Measurements from ENCODE around the gene SHB.

The SHB gene

DNA sequence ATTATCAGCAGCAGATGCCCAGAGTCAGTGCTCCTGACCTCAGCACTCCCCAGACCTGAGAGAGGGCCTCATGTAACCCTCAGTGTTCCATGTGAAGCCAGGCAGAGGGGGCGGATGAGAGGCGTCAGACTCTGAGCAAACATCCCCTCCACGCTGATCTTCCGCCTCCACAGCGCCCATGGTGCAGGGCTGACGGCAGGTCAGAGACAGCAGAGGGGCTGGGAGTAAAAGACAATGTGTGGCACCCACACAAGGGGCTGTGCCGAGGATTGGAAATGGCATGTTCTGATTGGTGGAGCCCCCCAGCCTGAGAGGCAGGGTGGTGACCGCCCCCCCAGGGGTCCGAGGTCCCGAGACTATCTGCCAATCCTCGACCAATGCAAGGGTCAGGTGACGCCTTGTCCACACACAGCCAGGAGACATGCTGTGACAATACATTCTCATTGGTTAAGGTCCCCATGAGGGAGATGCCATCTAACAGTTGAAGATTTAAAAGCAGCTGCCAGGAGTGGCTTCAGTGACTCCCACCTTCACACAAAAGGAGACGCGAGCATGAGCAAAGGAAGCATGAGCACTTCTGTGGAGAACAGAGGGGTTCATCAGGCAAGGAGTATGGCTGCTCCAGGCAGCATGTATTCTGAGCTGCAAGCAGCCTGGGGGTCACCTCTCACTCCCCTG is 145.8 kb downstream of the SHB start:
- H3K4me1 ChIP-seq, result peaks cover 24 to 33% (median 27%) of the 10 kb centered on the region in 10 experiments
- peaks cover 0 to 18% (median 0%) of the 10 kb centered on the region in 11 experiments; a peak in 5 of 22 replicates for H4K20me1 ChIP-seq
- H3K4me2 ChIP-seq, result no peak overlapping the region
- H3K9me3 ChIP-seq (replicated peaks in 1 of 11), result no peaks in the 10 kb centered on the region
- no peak overlapping the region for H3K27ac ChIP-seq
- H3K4me3 ChIP-seq, result no peak overlapping the region
- no peak for TF ChIP-seq Cebpa-rat (IDR thresholded peaks at IDR 0.05)
- H3K36me3 ChIP-seq, result no peaks in the 10 kb centered on the region; a peak in 1 of 22 replicates
- H3K9ac ChIP-seq, result no peak overlapping the region
- H3K27me3 ChIP-seq, result no peaks in the 10 kb centered on the region

DNA sequence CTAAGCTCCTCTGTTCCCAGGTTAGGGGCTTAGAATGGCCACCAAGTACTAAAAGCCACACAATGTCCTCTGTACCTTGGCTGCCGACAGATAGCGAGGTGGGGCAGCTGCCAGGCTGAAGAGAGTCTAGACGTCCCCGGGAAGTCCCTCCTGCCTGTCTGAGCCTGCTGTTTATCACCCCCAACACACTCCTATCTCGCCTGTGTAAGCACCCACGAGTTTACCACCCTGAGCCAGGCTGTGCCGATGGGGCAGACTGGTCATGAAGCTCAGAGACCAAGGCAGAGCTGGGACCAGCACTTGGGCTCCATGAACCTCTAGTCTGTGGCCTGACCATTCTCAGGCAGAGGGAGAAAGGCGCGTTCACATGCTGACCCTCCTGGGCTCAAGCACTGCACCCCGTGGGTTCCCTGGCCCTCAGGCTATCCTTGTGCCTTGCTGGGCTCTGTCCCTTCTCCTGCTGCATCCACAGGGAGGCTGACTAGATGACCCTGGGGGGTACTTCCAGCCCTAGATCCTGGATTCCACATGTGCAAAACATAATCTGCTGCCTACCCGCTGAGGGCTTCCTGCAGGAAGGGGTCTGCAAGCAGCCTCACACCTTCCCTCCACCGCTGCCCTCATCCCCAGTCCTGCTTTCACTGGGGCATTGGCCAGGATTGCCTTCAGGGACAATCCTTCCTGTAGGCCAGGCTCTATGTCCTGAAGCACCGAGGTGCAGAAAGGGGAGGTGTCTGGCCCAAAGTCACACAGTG is 146.5 kb downstream of the SHB start:
- no peak overlapping the region for H3K9ac ChIP-seq
- peaks cover 0 to 18% (median 0%) of the 10 kb centered on the region in 11 experiments; a peak in 5 of 22 replicates for H4K20me1 ChIP-seq
- H3K4me2 ChIP-seq, result no peak overlapping the region
- H3K4me1 ChIP-seq, result peaks cover 17 to 29% (median 20%) of the 10 kb centered on the region in 10 experiments
- no peaks in the 10 kb centered on the region for H3K9me3 ChIP-seq (replicated peaks in 1 of 11)
- no peaks in the 10 kb centered on the region; a peak in 1 of 22 replicates for H3K36me3 ChIP-seq
- H3K27me3 ChIP-seq, result no peaks in the 10 kb centered on the region
- no peak for TF ChIP-seq Cebpa-rat (IDR thresholded peaks at IDR 0.05)
- no peak overlapping the region for H3K4me3 ChIP-seq
- no peak overlapping the region for H3K27ac ChIP-seq

DNA sequence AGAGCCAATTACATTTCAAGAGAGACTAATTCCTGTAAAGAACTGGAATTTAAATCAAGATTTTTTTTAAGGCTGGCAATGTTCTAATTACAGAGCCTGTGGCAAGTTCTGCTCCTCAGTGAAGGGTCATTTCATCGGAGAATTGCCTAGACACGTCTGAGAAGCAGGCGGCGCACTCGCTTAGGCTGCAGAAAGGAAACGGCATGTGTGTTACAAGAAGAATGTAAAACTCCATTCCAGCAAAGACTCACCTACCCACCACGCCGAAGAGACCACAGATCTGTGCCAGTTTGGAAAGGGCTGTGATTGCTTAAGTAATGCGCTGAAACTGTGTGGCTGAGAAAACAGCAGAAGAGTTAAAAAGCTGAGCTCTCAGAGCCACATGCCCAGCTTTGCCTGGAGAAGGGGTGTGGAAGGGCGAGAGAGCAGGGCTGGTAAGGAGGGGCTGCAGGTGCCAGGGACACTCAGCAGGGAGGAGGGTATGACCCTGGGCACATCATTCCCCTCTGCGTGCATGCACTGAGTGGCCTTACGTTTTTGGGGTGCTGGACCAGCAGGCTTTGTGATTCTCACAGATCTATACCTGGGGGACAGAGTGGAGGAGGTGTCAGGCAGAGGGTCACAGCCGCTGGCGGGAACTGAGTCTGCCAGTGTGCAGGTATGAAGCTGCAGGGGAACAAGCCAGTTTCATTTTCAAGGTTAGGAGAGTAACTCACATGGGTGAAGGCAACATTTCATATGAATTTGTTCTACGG is 147.3 kb downstream of the SHB start:
- TF ChIP-seq Cebpa-rat (IDR thresholded peaks at IDR 0.05), result no peak
- Histone ChIP-seq H3K36me3 (no peaks in the 10 kb centered on the region; a peak in 1 of 22 replicates), H3K27me3 (no peaks in the 10 kb centered on the region), H3K4me1 (peaks cover 8 to 29% (median 14%) of the 10 kb centered on the region in 10 experiments; a peak in 19 of 20 replicates), H3K4me2 (no peak overlapping the region), H3K9me3 (replicated peaks in 1 of 11) (no peaks in the 10 kb centered on the region), H3K27ac (no peak overlapping the region), H4K20me1 (peaks cover 0 to 18% (median 0%) of the 10 kb centered on the region in 11 experiments; a peak in 5 of 22 replicates), H3K9ac (no peak overlapping the region), H3K4me3 (no peak overlapping the region)

DNA sequence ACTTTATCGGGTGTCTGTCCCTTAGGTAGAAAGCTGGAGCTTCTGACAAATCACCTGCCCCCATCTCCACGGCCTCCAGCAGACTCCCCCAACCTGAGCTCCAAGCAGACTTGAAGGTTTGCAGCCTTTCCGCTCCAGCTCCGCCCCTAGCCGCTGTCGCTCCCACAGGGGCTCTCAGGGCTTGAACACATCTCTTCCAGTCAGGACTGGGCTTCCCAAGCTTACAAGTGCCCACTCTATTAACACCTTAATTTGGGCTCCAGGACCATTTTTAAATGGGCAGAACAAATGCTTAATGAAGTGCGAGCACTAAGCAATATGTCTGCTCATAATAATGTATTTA is 147.9 kb downstream of the SHB start:
- Histone ChIP-seq H3K27ac (no peak overlapping the region), H3K36me3 (no peaks in the 10 kb centered on the region; a peak in 1 of 22 replicates), H3K27me3 (no peaks in the 10 kb centered on the region), H3K4me1 (peaks cover 3 to 23% (median 9%) of the 10 kb centered on the region in 10 experiments; a peak in 19 of 20 replicates), H3K4me3 (no peak overlapping the region), H3K9me3 (replicated peaks in 1 of 11) (no peaks in the 10 kb centered on the region), H3K9ac (no peak overlapping the region), H3K4me2 (no peak overlapping the region), H4K20me1 (peaks cover 0 to 18% (median 0%) of the 10 kb centered on the region in 11 experiments; a peak in 3 of 22 replicates)
- no peak for TF ChIP-seq Cebpa-rat (IDR thresholded peaks at IDR 0.05)

DNA sequence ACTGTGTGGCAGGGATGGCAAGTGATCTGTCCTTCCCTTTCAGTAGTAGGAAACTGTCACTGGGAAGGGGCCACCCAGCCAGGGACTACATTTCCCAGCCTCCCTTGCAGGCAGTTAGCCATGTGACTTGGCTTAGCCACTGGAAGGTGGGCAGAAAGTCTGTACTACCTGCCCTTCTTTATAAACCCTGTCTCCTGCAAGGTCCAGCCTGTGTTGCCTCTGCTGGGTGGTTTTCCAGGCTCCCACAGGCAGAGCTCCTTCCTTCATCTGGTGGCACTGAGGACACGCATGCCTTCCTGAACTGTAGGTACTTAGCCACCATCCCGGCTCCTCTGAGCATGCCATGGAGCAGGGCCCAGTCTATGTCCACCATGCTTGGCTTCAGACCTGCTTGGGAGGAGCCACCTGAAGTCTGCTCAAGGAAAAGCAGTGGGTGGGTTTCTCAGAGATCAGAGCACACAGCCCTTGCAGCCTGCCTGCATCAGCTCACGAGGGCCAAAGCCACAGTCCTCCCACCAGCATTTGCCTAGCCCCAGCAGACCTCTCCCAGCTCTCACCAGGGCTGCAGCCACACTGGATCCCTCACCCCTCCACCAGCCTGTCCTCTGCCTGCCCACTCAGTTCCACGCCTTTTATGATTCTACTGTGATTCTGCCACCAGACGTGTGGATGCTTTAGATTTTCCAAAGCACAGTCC is 148.4 kb downstream of the SHB start:
- peaks cover 0 to 18% (median 0%) of the 10 kb centered on the region in 11 experiments; a peak in 2 of 22 replicates for H4K20me1 ChIP-seq
- H3K9me3 ChIP-seq (replicated peaks in 1 of 11), result no peaks in the 10 kb centered on the region
- no peak overlapping the region for H3K9ac ChIP-seq
- H3K27me3 ChIP-seq, result no peaks in the 10 kb centered on the region
- peaks cover 0 to 18% (median 3%) of the 10 kb centered on the region in 10 experiments; a peak in 15 of 20 replicates for H3K4me1 ChIP-seq
- TF ChIP-seq Cebpa-rat (IDR thresholded peaks at IDR 0.05), result no peak
- H3K4me3 ChIP-seq, result no peak overlapping the region
- no peak overlapping the region for H3K27ac ChIP-seq
- H3K36me3 ChIP-seq, result no peaks in the 10 kb centered on the region; a peak in 1 of 22 replicates
- H3K4me2 ChIP-seq, result no peak overlapping the region

DNA sequence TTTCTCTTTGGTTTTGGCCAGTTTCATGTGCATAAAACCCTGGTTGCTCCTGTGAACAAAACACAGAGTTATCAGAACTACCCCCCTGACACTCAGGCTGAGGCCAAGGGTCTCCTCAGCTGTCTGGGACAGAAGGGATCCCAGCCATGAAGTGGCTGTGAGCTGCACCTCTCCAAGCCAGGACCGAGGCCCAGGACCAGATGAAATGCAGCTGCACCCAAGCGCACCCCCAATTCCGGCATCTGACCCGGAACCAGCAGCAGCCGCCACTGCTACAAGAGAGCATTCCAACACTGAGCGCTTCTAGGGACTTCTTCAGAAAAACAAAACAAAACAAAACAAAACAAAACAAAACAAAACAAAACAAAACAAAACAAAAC is 149.1 kb downstream of the SHB start:
- no peak for TF ChIP-seq Cebpa-rat (IDR thresholded peaks at IDR 0.05)
- no peak overlapping the region for H3K9ac ChIP-seq
- no peak overlapping the region for H3K4me2 ChIP-seq

DNA sequence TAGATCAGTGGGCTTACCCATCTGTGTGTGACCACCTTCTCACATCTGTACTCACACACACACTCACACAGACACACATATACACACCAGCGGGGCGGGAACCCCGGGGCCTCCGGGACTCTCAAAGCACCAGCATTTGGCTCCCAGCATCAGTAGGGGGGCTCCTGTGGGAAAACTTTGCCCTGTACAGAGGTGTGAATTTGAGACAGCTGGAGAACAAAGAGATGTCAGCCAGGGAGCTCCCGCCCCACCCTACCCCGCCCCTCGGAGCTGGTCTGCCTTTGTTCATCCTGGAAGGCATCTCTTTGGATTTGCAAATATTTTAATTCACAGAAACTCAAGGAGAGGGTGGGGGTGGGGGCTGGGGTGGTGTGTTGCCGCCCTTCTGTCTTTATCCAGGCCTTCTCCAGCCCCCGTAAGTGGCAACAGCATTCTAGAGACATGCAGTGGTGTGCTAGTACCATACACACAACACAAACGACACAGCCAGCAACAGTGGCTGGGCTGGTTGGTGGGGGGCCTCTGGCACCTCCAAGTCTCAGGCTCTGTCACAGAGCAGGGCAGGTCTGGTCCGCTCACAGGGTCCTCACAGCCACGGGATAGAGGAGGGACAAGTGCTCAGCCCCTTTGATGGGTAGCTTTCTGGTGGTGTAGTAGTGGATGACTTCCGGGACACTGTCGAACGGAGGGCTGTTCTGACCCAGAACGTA is 149.6 kb downstream of the SHB start:
- H3K9ac ChIP-seq, result no peak overlapping the region
- peaks cover 0 to 18% (median 0%) of the 10 kb centered on the region in 11 experiments; a peak in 2 of 22 replicates for H4K20me1 ChIP-seq
- no peak overlapping the region for H3K4me3 ChIP-seq
- no peaks in the 10 kb centered on the region for H3K27me3 ChIP-seq
- no peaks in the 10 kb centered on the region for H3K9me3 ChIP-seq (replicated peaks in 1 of 11)
- no peak overlapping the region for H3K4me2 ChIP-seq
- no peaks in the 10 kb centered on the region; a peak in 1 of 22 replicates for H3K36me3 ChIP-seq
- peaks cover 0 to 11% (median 3%) of the 10 kb centered on the region in 10 experiments; a peak in 9 of 20 replicates for H3K4me1 ChIP-seq
- no peak overlapping the region for H3K27ac ChIP-seq
- no peak for TF ChIP-seq Cebpa-rat (IDR thresholded peaks at IDR 0.05)

More for the DNA sequence above, 149.1 kb downstream of the SHB start:
- H3K9me3 ChIP-seq (replicated peaks in 1 of 11), result no peaks in the 10 kb centered on the region
- no peak overlapping the region for H3K4me3 ChIP-seq
- H3K27ac ChIP-seq, result no peak overlapping the region
- peaks cover 0 to 18% (median 0%) of the 10 kb centered on the region in 11 experiments; a peak in 2 of 22 replicates for H4K20me1 ChIP-seq
- peaks cover 0 to 11% (median 3%) of the 10 kb centered on the region in 10 experiments; a peak in 9 of 20 replicates for H3K4me1 ChIP-seq
- no peaks in the 10 kb centered on the region; a peak in 1 of 22 replicates for H3K36me3 ChIP-seq
- no peaks in the 10 kb centered on the region for H3K27me3 ChIP-seq

DNA sequence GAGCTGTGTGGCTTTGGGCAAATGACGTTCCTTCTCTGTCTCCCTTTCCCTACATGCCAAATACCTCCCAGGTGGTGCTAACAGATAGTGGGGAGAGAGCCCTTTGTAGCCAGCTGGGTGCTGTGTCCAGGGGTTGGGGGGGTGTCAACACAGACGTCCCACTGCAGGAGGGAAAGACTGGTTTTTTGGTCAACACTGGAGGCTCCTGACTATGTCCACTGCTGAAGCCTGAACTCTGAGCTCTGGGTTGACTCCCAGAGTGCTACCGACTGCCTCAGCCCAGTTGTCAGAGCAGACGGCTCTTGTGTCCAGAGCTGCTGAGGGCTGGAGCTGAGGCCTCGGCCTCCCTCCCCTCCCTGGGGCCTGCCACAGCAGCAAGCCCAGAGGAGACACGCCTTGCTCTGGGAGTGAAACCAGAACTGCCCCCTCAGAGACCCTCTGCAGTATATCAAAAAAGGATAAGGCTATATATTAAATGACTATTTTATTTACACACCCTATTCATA is 150.3 kb downstream of the SHB start:
- H3K27ac ChIP-seq, result no peak overlapping the region
- H3K4me2 ChIP-seq, result no peak overlapping the region
- no peaks in the 10 kb centered on the region; a peak in 1 of 22 replicates for H3K36me3 ChIP-seq
- no peak for TF ChIP-seq Cebpa-rat (IDR thresholded peaks at IDR 0.05)
- H3K9ac ChIP-seq, result no peak overlapping the region
- H3K4me1 ChIP-seq, result peaks cover 0 to 12% (median 4%) of the 10 kb centered on the region in 10 experiments; a peak in 10 of 20 replicates
- H4K20me1 ChIP-seq, result peaks cover 0 to 12% (median 0%) of the 10 kb centered on the region in 11 experiments; a peak in 1 of 22 replicates
- no peak overlapping the region for H3K4me3 ChIP-seq
- no peaks in the 10 kb centered on the region for H3K27me3 ChIP-seq
- no peaks in the 10 kb centered on the region for H3K9me3 ChIP-seq (replicated peaks in 1 of 11)
